22Rv1 (cell line): ENCODE results near the gene ARHGEF38.

Experiments used
- ZFX ChIP-seq: fragments of 450-650 bp; IDR thresholded peaks from 2 replicates; pipeline ENCODE4 v1.6.1; 2017; ENCODE audit warnings: antibody characterized with exemption, borderline replicate concordance
- TF ChIP-seq, protein P1 (sequence below): fragments of 450-650 bp; IDR thresholded peaks from 2 replicates; pipeline ENCODE4 v1.5.1; 2017; ENCODE audit warnings: mild to moderate bottlenecking

DNA sequence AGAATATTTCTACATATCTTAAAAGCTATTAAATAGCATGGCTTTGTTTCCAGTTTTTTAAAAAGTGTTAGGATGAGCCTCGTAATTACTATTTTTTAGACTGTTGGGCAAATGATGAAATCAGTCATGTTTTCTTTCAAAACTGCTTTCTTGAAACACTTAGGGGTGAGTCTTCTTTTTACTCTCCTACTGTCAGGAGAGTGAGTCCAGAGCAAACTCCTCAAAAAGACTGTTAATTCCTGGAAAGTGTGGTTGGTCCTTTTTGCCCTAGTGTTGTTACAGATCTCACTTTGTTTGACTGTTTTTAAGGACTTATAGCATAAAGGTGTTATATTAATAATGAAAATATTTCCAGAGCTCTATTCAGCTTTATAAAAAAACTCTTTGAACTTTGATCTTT, 162.5 kb downstream of the ARHGEF38 start:
- TF ChIP-seq, protein P1, sequence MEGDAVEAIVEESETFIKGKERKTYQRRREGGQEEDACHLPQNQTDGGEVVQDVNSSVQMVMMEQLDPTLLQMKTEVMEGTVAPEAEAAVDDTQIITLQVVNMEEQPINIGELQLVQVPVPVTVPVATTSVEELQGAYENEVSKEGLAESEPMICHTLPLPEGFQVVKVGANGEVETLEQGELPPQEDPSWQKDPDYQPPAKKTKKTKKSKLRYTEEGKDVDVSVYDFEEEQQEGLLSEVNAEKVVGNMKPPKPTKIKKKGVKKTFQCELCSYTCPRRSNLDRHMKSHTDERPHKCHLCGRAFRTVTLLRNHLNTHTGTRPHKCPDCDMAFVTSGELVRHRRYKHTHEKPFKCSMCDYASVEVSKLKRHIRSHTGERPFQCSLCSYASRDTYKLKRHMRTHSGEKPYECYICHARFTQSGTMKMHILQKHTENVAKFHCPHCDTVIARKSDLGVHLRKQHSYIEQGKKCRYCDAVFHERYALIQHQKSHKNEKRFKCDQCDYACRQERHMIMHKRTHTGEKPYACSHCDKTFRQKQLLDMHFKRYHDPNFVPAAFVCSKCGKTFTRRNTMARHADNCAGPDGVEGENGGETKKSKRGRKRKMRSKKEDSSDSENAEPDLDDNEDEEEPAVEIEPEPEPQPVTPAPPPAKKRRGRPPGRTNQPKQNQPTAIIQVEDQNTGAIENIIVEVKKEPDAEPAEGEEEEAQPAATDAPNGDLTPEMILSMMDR = no peak
- no peak for TF ChIP-seq ZFX
